Psoas muscle (tissue), 8 donors: Measurements from ENCODE around the gene ZNF773. TPM values are rescaled to one million over a fixed set of nuclear protein-coding genes. Genes with fewer than 3 reads are reported as not detected.
"Not testable (repeated sequence)": the region's sequence is repeated elsewhere in the genome, so short reads cannot be mapped to it uniquely, and the experiment has no call there.

Experiments
- ATAC-seq, 4 donors: fragments of 200-7000 bp; cut with Tn5 transposase; one replicate each; pipeline ENCODE4 v1.9.1; 2020; ENCODE audit warnings: moderate library complexity in 3 of 4, mild to moderate bottlenecking in 2 of 4
- DNase-seq, 2 donors: peaks; one replicate each; pipeline ENCODE4 v3.0.0-alpha.2; 2020
- H3K27ac ChIP-seq: fragments of 200-600 bp; one replicate; pipeline ENCODE4 v1.8.0; 2022
- H3K27me3 ChIP-seq, 3 donors: fragments of 200-600 bp in 1 of 3; one replicate each; pipeline versions ENCODE4 v1.6.1 to v1.8.0; 2013 to 2022; ENCODE audit warnings: low read length in 2 of 3, mild to moderate bottlenecking in 2 of 3, moderate library complexity in 1 of 3; ENCODE audit not compliant: insufficient read depth in 3 of 3
- H3K36me3 ChIP-seq, 2 donors: fragments of 200-600 bp in 1 of 2; one replicate each; pipeline versions ENCODE4 v1.6.1 to v1.8.0; 2013 to 2022; ENCODE audit warnings: low read depth in 1 of 2, mild to moderate bottlenecking in 1 of 2, moderate library complexity in 1 of 2; ENCODE audit not compliant: insufficient read depth in 1 of 2
- H3K4me1 ChIP-seq: fragments of 200-600 bp; one replicate; pipeline ENCODE4 v1.8.0; 2022
- H3K4me3 ChIP-seq: fragments of 200-600 bp; one replicate; pipeline ENCODE4 v1.8.0; 2022; ENCODE audit warnings: mild to moderate bottlenecking
- H3K9me3 ChIP-seq: fragments of 200-600 bp; one replicate; pipeline ENCODE4 v1.8.0; 2022
- CTCF ChIP-seq: fragments of 200-600 bp; IDR thresholded peaks from one replicate; pipeline ENCODE4 v1.8.0; 2022; ENCODE audit warnings: antibody characterized with exemption
- WGBS, 3 donors: extraction: QIAGEN DNeasy Blood & Tissue Kit; methylation state at CpG; one replicate each; pipeline versions ENCODE4 v1.1.6 to v1.1.7; 2013; 5-methylcytosine and 5-hydroxymethylcytosine counted together
- intact Hi-C, 2 donors: fragments of 100-400 bp; cut with DNase I; formaldehyde crosslinking; loops; one replicate each; pipeline versions ENCODE4 v1.11.0 to v1.14.2; 2022
- long read RNA-seq, 2 donors: library from polyadenylated mRNA; unstranded; transcript quantifications; one replicate each; pipeline ENCODE4 v2.0.0, GENCODE V29; 2021
- polyA plus RNA-seq, 3 donors: library from polyadenylated mRNA; stranded (reverse); fragments of 200-250 nt; gene quantifications; one replicate each; pipeline ENCODE4 v1.2.3, GENCODE V29; 2013
- total RNA-seq, 4 donors: library from RNA; stranded (reverse); fragmentation: NEBNext Ultra II Directional in 2 of 4; extraction: Animal tissue kit (Norgen Biotek cat#: 25700) in 2 of 4; gene quantifications; one replicate each; pipeline versions ENCODE4 v1.2.1 to v1.2.4, GENCODE V29; 2021 to 2023
- donor health status: healthy with polysubstance abuse.
- donor health status: DM: no; HTN: no; CAD: no; lungs with moderate emphysema.
- donor health status: Bipolar disorder and iron deficiency.
- donor health status: healthy.
- donor health status: DM: yes; HTN: yes; CAD: no.
- donor health status: DM: no; HTN: no; CAD: no.
- donor health status: DM: no; HTN: no; CAD: no.
- donor health status: DM: yes; HTN: yes; CAD: no.

Gene ZNF773
- total RNA-seq: 1 to 10 TPM; 2.7 to 5.7 (median 4.4) TPM
- polyA plus RNA-seq: 1 to 10 TPM; 2.3 to 7.5 (median 3.0) TPM
- long read RNA-seq, donor 1, partial matches to known transcripts: 0 of 3 reads
- long read RNA-seq, donor 1, other reads (novel, unspliced or antisense): 1 of 3 reads
- long read RNA-seq, donor 2, transcript ZNF773-204 (4 exons, 2,019 nt): major isoform, 7 of 11 reads
- long read RNA-seq, donor 2, partial matches to known transcripts: 0 of 11 reads
- long read RNA-seq, donor 2, other reads (novel, unspliced or antisense): 2 of 11 reads

- peak; percentile 100 for ATAC-seq
- H3K9me3 ChIP-seq: peaks cover 14% of the 10 kb centered on the region
- intact Hi-C loops: loop anchor here in 1 of 2 donors (1.0 kb wide), 1 partner anchor 44 kb away; no protein-coding TSS in a partner anchor
Observed at GRCh38 chr19:57499680-57500395, at the start of gene ZNF773. Gene ZNF773, plus strand, starts transcription at chr19:57499938. Its CDS starts 143 bp downstream, at chr19:57500081.

GRCh38 chr19:57452307-57452706 is 47.4 kb upstream of the ZNF773 start:
- DNase-seq (no peak), ATAC-seq (no peak)
- Histone ChIP-seq H3K4me1 (no peaks in the 10 kb centered on the region), H3K36me3 (peaks cover 0 to 3% of the 10 kb centered on the region in 2 donors), H3K27ac (no peak overlapping the region), H3K27me3 (no peaks in the 10 kb centered on the region), H3K9me3 (peaks cover 49% of the 10 kb centered on the region), H3K4me3 (no peak overlapping the region)
- intact Hi-C loops: no loop called here
- WGBS, 3 donors: 76 to 89% (median 83%) methylated on average over 3 of the region's 3 CpGs
- TF ChIP-seq CTCF: no peak

More at GRCh38 chr19:57499680-57500395, at the start of gene ZNF773:
- H3K4me3 ChIP-seq: peak within 1 kb of the TSS; percentile 81
- peak; percentile 98 for DNase-seq
- whole genome bisulfite sequencing, 3 donors: 1% methylated on average over 57 to 60 of the region's 69 CpGs
- H3K4me1 ChIP-seq, H3K36me3 ChIP-seq, H3K27me3 ChIP-seq: not testable (repeated sequence)
- peak within 1 kb of the TSS; percentile 86 for H3K27ac ChIP-seq

GRCh38 chr19:57465680-57466381 is 33.9 kb upstream of the ZNF773 start:
- Histone ChIP-seq H3K36me3 (peaks cover 5 to 6% of the 10 kb centered on the region in 2 donors), H3K27ac (no peak overlapping the region), H3K4me1 (no peaks in the 10 kb centered on the region), H3K4me3 (no peak overlapping the region), H3K27me3 (no peaks in the 10 kb centered on the region), H3K9me3 (peaks cover 86% of the 10 kb centered on the region)
- ATAC-seq (peak in 3 of 4 donors; percentile 82 to 88 (median 83)), DNase-seq (no peak)
- intact Hi-C loops: no loop called here
- 48 to 71% (median 61%) methylated on average over 5 of the region's 5 CpGs for WGBS, 3 donors
- TF ChIP-seq CTCF: no peak

- 51 to 68% (median 61%) methylated on average over 5 of the region's 5 CpGs for WGBS, 3 donors
- peak; percentile 47 to 92 (median 90) for ATAC-seq
Observed at GRCh38 chr19:57466489-57466888, 33.2 kb upstream of the ZNF773 start.

More at GRCh38 chr19:57466489-57466888, 33.2 kb upstream of the ZNF773 start:
- Histone ChIP-seq H3K4me3 (no peak overlapping the region), H3K36me3 (peaks cover 5 to 6% of the 10 kb centered on the region in 2 donors), H3K9me3 (peaks cover 87% of the 10 kb centered on the region), H3K27me3 (no peaks in the 10 kb centered on the region), H3K27ac (no peak overlapping the region), H3K4me1 (no peaks in the 10 kb centered on the region)
- no peak for TF ChIP-seq CTCF
- peak; percentile 22 to 65 for DNase-seq
- intact Hi-C loops: no loop called here
